ENCODE measurements around the gene SPDYE3.
"Not testable (repeated sequence)": the region's sequence is repeated elsewhere in the genome, so short reads cannot be mapped to it uniquely, and the experiment has no call there.

SPDYE3 gene

DNA sequence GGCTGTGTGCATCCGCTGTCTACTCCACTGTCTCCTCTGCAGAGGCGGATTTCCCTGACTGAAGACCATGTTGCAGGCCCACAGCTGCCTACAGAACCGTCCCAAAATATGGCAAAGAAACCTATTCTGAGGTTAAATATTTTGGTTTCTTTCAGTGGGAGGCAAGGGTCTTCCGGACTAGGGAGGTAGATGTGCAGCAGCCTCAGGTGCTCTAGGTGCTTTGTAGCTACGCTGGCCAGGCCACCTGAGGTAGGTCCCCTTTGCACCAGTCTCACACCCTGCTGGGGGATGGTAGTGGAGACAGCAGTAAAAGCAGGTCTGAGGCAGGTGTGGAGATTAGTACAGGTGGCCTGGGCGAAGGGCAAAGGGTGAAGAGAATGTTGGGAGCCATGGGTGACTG is 42.3 kb downstream of the SPDYE3 start:
- DNase-seq (ENCODE audit: low spot score): no peak

DNA sequence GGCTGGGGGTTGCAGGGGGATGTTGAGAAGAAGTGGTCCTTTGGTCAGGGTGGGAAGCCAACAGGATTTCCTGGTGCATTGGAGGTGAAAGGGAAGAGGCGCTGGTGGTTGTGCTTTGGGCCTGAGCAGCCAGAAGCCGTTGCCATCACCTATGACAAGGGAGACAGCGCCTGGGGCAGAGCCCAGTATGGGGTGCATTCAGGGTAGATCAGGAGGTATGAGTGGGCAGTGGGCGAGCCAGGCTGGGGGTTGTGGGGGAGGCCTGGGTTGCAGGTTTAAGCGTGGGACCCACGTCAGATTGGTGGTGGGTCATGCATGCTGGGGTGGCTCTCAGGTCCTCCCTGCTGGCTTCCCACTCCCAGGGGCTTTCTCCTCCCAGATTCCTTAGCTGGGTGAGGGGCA is 44.2 kb downstream of the SPDYE3 start:
- DNase-seq (ENCODE audit: low spot score): no peak

DNA sequence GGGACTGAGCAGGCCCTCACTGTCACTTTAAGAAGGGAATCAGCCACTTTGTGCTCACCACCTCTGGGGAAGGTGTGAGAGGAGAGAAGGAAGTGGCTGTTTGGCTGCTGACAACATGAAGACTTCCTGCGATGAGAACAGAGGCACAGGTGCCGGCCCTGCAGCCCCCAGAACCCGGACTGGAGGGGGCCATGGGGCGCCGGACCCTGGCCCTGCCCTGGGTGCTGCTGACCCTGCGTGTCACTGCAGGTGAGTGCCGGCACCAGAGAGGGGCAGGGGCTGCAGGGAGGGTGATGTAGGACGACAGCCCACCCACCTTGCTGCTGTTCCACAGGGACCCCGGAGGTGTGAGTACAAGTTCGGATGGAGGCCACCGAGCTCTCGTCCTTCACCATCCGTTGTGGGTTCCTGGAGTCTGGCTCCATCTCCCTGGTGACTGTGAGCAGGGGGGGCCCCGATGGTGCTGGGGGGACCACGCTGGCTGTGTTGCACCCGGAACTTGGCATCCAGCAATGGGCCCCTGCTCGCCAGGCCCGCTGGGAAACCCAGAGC is 44.8 kb downstream of the SPDYE3 start:
- DNase-seq (ENCODE audit: low spot score): not testable (repeated sequence)

DNA sequence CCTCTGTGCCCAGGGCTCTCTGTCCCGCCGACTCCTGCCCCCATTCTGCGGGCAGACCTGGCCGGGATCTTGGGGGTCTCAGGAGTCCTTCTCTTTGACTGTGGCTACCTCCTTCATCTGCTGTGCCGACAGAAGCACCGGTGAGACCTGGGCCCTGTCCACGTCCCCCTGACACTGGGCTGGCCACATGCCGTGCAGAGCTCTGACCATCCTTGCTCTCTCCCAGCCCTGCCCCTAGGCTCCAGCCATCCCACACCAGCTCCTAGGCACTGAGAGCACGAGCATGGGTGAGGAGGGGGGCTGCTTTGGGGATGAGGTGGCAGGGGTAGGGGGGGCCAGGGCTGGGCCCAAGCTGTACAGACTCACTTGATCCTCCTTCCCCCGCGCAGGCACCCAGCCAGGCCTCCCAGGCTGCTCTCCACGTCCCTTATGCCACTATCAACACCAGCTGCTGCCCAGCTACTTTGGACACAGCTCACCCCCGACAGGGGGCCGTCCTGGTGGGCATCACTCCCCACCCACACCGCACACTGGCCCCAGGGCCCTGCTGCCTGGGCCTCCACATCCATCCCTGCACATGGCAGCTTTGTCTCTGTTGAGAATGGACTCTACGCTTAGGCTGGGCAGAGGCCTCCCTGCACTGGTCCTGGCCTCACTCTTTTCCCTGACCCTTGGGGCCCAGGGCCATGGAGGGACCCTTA is 45.6 kb downstream of the SPDYE3 start:
- no peak for DNase-seq (ENCODE audit: low spot score)

DNA sequence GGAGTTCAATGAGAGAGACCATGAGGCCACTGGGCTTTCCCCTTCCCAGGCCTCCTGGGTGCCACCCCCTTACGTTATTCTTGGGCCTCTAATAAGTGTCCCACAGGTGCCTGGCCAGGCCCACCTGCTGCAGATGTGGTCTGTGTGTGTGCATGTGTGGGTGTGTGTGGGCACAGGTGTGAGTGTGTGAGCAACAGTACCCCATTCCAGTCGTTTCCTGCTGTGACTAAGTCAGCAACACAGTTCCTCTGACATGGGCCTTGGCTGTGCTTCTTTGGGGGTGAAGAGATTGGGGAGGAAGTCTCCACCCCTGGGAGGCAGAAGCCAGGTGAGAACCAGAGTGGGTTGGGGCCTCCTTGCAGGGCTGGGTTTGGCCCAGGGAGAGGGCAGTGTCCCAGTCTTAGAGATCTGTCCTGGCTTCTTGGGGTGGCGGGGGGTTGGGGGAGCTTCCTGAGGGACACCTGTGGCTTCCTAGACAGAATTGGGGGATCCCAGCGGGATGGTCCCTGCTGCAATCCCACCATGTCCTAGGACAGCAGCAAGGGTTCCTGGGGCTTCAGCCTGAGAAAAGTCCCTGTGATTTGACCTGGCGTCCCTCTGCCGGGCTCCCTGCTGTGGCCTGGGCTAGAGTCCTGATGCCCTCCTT is 46.3 kb downstream of the SPDYE3 start:
- DNase-seq (ENCODE audit: low spot score): no peak

DNA sequence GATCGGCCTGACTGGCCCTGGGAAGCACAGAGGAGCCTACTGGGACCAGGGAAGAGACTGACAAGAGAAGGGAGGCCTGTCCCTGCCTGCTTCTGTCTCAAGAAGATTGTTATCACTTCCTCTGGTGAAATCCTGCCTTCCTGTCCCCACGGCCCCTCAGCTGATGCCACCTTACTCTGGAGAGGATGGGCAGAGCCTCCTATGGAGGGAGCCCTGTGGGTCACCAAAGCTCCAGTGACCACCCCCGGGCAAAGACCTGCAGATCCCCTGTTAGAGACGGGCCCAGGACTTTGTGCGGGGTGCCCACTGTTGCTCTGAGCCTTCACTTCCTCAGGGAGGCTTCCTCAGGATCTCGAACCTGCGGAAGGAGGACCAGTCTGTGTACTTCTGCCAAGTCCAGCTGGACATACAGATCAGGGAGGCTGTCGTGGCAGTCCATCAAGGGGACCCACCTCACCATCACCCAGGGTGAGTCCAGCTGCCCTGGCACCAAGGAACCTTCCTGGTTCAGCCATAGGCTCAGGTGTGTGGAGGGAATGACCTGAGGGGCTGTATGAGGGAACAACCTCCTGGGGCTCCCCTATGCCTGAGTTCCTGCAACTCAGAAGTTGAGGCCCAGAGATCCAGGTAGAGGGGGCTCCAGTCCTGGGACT is 49.0 kb downstream of the SPDYE3 start:
- no peak for DNase-seq (ENCODE audit: low spot score)

DNA sequence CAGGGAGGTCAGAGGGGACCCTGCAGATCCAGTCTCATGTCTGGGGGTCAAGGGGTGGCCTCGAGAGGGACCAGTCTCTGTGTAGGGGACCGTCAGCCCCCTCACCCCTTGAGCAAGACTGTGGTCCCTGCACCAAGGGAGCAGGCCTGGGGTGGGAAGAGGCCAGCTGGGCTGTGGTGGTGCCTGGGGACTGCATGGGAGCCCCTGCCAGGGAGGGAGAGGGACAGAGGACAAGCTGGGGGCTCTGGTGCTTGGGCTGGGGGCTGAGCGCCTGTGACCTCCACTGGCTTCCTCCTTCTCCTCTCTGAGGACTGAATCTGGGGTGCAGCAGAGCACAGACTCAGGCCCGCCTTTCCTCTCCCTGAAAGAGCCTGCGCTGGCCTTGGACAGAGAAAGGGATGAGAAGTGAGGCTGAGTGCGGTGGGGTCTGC is 49.6 kb downstream of the SPDYE3 start:
- DNase-seq (ENCODE audit: low spot score): no peak

DNA sequence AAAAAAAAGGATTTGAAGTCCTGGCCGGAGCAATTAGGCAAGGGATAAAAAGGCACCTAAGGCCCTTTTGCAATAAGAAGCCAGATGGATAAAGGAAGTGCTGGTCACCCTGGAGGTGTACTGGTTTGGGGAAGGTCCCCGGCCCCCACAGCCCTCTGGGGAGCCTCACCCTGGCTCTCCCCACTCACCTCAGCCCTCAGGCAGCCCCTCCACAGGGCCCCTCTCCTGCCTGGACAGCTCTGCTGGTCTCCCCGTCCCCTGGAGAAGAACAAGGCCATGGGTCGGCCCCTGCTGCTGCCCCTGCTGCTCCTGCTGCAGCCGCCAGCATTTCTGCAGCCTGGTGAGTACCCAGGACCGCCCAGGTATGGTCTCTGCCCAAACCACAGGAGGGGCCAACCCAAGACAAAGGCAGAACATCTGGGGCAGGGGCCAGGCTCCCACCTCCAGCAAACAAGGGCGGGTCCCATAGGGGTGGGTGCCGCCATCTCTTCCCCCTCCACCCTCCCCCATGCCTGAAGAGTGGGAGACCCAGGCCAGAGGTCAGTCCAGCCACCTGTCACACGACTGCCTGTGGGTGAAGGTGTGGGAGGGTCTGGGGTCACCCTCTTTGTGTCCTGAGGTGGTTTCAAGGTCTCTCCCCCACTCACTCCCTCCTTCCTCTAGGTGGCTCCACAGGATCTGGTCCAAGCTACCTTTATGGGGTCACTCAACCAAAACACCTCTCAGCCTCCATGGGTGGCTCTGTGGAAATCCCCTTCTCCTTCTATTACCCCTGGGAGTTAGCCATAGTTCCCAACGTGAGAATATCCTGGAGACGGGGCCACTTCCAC is 50.7 kb downstream of the SPDYE3 start, which contains the start of gene PILRB:
Gene PILRB (plus strand): TSS at position 91 of the 830 bp plus-strand sequence. CDS start 186 bp downstream, at position 277.
- DNase-seq (ENCODE audit: low spot score): no peak

DNA sequence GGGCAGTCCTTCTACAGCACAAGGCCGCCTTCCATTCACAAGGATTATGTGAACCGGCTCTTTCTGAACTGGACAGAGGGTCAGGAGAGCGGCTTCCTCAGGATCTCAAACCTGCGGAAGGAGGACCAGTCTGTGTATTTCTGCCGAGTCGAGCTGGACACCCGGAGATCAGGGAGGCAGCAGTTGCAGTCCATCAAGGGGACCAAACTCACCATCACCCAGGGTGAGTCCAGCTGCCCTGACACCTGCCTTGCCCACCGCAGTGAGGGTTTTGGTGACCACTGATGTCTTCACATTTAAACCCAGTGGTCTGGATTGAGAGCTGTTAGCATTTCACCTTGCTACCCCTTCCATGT is 51.3 kb downstream of the SPDYE3 start:
- no peak for DNase-seq (ENCODE audit: low spot score)

DNA sequence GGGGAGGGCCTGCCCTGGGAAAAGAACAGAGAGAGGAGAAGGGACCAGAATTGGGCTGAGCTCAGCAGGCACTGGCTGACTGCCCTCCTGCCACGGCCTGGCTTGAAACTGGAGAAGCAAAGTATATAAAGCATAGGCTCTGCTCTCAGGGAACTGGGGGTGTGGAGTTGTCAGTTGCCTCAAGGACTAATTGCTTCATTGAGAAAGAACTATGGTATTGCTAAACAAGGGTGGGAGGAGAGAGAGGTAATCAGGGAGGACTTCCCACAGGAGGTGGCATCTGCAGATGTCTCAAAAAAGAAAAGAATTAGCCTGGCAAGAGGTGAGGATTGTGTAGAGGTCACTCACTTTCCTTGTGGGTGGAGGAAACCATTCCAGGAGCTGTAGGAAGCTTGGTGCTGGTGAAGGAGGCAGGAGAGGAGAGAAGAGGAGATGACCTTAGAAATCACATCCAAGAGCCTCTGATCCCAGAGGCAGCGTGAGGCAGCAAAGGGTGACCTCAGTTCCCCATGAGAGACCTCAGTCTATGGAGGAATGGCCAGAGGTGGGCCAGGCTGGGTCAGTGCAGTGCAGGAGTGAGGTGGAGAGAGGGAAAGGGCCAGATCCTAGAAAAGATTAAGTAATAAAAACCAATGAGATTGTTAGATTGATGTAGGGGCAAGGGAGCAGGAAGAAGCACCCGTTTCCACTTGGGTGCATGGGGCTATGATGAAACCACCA is 52.8 kb downstream of the SPDYE3 start:
- DNase-seq (ENCODE audit: low spot score): no peak

DNA sequence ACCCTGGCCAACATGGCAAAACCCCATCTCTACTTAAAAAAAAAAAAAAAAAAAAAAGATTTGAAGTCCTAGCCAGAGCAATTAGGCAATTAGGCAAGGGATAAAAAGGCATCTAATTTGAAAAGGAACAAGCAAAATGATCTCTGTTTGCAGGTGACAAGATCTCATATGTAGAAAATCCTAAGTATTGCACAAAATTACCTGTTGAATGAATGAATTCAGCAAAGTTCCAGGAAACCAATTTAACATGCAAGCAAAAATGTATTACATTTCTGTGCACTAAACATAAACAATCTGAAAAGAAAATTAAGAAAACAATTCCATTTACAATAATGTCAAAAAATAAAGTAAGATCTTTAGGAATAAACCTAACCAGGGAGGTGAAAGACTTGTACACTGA is 55.6 kb downstream of the SPDYE3 start:
- no peak for DNase-seq (ENCODE audit: low spot score)

DNA sequence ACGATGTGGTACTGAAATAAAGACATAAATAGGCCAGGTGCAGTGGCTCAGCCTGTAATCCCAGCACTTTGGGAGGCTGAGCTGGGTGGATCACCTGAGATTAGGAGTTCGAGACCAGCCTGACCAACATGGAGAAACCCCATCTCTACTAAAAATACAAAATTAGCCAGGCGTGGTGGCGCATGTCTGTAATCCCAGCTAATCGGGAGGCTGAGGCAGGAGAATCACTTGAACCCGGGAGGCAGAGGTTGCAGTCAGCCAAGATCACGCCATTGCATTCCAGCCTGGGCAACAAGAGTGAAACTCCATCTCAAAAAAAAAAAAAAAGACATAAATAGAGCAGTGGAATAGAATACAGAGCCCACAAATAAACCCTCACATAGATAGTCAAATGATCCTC is 56.3 kb downstream of the SPDYE3 start:
- not testable (repeated sequence) for DNase-seq (ENCODE audit: low spot score)

DNA sequence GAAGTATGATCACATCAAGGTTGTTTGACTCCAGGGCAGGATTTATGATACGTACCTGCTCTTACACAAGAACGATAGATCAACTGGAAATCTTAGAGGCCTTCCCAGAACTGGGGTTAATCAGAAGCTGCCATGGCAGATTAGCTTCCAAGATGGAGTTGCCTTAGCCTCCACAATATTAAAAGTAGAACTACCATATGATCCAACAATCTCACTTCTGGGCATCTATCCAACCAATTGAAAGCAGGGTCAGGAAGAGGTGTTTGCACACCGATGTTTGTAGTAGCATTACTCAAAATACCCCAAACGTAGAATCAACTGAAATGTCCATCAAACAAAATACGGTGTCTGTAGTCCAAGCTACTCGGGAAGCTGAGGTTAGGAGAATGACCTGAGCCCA is 57.0 kb downstream of the SPDYE3 start:
- no peak for DNase-seq (ENCODE audit: low spot score)

DNA sequence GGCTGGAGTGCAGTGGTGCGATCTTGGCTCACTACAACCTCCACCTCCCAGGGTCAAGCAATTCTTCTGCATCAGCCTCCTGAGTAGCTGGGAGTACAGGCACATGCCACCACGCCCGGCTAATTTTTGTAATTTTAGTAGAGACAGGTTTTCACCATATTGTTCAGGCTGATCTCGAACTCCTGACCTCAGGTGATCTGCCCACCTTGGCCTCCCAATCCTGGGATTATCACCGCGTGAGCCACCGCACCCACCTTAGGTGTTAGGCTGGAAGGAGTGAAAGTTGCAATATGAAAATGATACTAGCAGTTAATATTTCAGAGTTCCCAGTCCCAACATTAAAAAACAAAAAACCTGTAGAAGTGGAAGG is 58.5 kb downstream of the SPDYE3 start:
- DNase-seq (ENCODE audit: low spot score): not testable (repeated sequence)

DNA sequence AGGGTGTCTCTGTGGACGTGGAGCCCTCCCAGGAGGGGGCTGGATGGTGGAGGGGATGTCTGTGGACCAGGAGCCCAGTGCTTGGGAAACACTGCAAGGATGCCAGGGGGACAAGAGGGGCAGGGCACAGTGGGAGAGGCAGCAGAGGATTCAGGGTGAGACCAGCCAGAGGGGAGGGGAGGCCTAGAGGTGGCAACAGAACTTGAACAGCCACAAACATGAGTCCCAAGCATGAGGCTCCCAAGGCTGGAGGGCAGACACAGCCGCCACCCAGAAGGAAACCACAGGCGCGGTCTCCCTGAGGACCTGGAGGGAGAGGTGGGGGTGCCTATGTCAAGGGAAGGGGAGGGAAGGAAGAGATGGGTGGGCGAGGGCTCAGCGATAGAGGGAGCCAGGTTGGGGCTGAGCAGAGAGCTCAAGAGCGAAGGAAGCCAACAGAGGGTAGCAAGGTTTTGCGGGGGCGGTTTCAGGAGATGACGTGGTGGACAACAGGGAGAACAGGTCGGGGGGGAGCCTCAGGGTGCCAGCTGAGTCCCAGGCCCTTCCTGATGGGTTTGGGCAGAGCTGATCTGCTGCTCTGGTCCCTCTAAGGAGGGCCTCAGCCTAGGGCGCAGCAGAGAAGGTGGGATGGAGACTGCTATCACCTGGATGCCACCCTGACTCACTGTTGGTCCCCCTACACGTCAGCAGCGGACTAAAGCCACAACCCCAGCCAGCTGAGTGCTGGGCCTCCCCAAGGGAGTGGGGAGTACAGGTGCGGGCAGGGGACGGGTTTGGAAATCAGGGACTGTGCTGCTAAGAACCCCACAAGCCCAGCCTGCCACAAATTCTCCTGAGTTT is 59.1 kb downstream of the SPDYE3 start:
- no peak for DNase-seq (ENCODE audit: low spot score)

DNA sequence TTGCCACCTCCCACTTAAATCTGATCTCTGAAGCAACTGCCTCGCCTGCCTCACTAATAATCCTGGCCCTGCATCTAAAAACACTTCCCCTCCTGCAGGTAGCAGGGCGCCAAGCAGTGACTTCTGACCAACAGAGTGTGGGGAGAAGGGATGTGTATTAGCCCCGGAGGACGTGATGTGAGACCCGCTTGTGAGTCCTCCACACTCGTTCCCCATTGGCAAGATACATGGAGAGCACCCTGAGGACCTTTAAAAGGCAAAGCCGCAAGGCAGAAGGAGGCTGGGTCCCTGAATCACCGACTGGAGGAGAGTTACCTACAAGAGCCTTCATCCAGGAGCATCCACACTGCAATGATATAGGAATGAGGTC is 59.7 kb downstream of the SPDYE3 start:
- DNase-seq (ENCODE audit: low spot score): no peak

DNA sequence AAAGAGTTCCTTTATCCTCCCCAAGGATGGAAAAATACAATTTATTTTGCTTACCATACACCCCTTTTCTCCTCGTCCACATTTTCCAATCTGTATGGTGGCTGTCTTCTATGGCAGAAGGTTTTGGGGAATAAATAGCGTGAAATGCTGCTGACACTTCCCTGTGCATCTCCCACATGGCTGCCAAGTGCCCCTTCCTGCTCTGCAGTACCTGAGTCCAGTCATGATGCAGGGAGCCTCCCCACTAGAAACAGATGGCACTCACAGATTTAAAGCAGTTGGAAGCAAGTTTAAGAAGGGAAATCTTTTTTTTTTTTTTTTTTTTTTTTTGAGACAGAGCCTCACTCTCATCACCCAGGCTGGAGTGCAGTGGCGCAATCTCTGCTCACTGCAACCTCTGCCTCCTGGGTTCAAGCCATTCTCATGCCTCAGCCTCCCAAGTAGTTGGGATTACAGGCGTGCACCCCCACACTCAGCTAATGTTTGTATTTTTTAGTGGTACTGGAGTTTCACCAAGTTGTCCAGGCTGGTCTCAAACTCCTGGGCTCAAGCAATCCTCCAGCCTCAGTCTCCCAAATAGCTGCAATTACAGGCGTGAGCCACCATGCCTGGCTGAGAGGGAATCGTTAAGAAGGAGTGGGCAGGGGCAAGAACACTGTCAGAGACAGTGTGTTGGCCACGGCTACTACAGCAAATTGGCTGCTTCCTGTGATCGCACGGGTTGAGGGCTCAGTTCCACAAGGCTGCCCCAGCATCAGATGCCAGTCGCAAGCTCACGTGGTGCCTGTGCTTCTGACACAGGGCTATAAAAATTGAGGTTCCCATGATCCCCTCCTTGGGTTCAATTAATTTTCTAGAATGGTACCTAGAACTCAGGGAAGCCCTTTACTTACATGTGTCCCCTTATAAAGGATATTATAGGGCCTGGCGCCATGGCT is 60.4 kb downstream of the SPDYE3 start:
- no peak for DNase-seq (ENCODE audit: low spot score)

DNA sequence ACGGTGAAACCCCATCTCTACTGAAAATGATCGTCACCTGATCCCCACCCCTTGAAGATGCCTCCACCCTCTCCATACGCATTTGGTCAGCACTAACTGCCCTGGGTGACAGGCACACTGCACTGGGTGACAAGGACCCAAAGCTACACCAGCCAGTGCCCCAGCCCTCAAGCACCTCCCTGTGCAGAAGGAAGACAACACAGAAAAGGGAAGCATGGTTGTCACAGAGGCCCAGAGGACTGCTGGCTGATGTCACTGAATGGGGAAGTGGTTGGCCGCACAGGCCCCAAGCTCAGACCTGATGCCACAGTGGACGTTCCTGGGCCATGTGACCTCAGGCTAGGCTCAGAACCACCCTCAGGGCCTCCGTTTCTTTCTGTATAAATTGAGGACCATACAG is 61.6 kb downstream of the SPDYE3 start:
- DNase-seq (ENCODE audit: low spot score): no peak

DNA sequence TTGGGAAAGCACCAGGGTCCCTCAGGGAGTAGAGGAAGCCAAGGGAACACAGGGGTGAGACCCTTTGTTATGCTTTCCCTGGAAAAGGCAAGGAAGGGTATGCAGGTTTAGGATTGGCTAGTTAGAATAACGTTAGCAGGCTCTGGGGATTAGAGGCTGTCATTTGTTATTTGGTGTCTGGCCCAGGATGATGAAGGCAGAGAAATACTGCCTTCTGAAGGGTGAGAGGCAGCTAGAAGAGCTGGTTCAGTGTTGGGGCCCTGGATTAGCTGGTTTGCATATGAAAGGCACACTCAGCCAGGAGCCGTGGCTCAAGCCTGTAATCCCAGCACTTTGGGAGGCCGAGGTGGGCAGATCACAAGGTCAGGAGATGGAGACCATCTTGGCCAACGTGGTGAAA is 62.8 kb downstream of the SPDYE3 start:
- no peak for DNase-seq (ENCODE audit: low spot score)

DNA sequence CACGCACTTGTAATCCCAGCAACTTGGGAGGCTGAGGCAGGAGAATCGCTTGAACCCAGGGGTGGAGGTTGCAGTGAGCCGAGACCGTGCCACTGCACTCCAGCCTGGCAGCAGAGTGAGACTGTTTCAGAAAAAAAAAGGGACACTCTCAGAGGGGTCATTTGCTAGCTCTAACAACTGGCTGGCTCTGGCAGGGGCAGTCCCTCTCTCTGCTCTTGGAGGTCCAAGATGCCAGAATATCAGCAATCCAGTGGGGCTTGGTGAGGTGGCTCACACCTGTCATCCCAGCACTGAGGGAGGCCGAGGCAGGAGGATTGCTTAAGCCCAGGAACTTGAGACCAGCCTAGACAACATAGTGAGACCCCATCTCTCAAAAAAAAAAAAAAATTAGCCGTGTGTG is 63.2 kb downstream of the SPDYE3 start:
- no peak for DNase-seq (ENCODE audit: low spot score)
